HG03460 (cell line): ENCODE data around the gene VPS37B.

Experiments
- ATAC-seq: cut with Tn5 transposase; IDR thresholded peaks from one replicate; pipeline ENCODE4 v1.9.1; 2021; ENCODE audit not compliant: unreplicated experiment

Gene VPS37B

DNA sequence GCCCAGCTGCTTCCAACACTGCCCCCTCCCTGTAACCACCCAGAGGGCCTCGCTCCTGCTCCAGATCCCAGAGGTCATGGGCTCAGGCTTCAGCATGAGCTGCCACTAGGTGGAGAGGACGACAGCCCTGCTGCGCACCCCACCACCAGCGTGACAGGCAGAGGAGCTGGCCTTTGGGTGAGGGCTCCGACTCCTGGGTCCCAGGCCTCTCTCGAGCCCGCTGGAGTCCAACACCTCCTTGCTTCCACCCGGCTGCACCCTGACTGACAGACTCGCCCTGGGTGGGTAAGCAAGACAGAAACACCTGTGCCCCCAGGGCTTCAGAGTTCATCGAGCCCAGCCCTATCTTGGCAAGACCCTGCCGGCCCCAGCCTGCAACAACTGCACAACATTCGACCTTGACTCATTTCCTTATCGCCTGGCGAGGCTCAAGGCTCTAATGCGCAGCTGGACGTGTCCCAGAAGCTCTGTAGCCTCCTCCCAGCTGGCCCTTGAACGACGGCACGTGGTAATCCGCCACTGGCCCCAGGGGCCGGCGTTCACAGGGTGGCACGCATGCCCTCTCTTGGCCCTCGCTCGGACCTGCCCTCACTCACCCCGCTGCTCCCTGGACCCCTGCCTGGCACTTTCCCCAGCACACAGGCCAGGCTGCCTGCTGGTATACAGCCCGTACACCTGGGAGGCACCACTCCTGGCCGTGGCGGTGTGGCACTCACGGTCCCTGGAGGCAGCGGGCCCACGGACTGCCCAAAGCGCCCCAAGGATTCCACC, 28.0 kb downstream of the VPS37B start:
- no peak for ATAC-seq

DNA sequence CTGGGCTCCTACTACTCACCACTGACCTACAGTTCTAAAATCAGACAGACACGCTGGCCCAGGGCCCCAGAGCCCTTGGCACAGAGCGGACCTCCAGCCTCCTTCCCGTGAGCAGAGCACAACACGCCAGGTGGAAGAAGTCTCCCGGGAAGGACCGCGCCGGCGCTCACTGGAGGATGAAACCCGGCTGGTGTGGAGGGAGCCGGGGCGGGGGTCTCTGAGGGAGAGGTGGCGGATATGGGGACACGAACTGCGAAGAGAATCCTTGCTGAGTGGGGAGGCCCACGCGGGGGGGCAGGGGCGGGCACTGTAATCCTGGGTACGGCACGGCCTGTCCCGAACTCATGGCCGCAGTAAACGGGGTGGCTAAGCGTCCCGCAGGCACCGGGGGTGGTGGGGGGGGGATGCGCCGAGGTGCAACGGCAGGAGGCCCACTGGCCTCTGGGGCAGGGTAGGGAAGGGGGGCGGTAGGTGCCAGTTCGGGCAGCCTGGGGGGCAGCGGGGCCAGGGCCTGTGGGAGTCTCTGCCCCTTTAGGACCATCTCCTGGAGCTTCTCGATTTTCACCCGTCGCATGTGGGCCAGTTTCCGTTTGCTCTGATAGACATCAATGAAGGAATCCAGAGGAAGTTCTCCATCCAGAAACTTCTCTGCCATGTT, 28.8 kb downstream of the VPS37B start:
- no peak for ATAC-seq

DNA sequence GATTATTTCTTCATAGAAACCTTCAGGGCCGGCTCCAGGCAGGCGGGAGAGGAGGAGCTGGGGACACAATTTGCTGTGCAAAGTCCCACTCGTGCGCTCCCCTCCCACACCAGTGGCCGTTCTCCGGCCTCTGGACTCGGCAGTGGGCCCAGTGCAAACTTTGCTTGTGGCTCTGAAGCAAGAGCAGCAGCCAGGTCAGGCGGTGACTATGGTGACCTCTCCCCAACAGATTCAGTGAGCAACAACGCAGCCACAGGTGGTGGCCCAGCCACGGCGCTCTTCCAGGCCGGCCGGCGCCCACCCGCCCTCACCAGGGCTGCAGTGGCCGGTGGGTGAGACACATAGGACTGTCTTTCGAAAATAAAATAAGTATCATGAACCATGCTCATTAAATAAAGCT, 29.5 kb downstream of the VPS37B start:
- ATAC-seq, result no peak

DNA sequence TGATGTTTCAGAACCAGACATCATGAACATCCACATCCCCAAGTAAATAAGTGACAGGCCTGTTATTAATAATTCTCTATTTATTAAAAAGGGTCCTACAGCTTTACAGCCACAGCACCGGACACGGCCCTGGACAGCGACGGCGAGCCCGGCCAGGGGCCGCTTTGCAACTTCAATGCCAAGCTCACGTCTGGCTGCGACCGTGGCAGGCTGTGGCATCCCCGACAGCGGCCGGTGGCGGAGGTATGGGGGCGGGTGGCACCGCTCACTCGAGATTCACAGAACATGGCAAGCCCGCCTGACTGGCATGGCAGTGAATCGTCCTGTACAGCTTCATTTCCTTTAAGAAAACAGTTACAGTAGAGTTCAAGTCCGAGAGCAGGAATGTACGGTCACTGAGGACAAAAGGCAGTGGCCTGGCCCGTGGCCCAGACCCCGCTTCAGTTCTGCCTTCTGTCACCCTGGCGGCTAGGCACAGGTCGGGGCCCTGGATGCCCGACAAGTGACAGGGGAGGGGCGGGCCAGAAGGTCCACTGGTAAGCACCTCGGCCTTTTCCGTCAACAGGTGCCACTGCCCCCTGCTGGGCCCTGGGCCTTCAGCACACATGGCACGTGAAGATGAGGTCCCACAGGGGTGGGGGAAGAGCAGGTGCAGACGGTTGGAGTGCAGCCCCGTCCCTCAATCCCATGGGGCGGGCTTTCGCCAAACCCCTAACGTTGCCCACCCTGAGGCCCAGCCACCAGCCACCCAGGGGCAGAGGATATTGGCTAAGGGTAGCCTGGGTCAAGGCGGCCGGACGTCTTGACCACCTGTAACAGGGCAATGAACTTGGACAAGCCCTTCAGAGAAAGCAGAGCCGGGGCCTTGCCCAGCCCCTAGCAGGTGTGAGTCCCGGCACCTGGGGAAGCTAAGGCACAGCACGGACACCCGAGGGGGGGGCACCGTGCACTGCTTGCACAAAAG, 30.4 kb downstream of the VPS37B start:
- ATAC-seq, result no peak

DNA sequence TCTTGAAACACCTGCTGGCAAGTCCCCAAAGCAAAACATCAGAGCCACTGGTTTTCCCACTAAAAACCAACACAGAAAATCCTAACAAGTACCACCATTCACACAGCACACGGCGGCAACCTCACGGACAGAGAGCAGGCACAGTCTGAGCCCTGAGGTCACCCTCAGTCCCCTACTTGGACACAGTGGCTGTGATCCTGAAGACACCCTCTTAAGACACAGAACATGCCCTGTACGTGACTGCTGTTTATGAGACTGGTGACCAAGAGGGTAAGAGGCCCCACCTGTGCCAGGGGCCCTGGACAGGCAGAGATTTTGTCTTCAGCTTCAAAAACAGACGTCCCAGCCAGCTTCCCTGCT, 31.1 kb downstream of the VPS37B start:
- no peak for ATAC-seq

DNA sequence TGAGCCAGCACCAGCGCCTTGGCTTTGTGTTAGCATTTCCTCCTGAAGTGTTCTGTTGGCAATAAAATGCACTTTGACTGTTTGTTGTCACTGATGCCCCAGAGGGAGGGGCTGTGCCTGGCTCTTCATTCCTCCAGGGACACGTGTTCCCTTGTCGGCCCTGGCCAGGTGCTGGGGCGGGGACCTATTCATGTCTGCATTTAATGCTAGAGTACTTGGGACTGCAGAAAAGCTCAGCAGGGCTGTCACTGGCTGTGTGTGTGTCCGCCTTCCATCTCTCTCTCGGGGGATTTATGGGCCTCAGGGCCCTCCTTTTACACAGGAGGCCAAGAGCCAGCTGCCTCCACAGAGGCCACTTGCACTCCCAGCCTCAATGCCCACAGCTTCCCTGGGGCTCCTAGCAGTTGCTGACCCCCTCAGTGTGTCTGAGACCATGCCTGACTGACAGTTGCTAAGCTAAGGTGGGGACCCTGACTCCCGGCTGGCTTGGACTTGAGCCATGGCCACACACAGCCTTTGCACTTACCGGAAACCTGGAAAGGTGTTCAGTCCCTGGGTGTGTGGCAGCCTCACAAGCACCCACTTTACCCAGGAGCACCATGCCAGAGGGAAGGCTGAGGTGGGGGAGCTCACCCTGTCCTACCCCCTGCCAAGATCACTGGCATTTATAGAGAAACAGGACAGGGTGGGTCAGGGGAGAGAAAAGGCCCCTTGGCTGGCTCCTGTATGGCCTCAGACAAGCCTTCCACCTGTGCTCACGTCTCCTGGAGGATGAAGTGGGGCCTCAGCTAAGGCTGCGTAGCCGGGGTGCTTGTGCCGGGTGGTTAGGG, 32.8 kb downstream of the VPS37B start:
- no peak for ATAC-seq

DNA sequence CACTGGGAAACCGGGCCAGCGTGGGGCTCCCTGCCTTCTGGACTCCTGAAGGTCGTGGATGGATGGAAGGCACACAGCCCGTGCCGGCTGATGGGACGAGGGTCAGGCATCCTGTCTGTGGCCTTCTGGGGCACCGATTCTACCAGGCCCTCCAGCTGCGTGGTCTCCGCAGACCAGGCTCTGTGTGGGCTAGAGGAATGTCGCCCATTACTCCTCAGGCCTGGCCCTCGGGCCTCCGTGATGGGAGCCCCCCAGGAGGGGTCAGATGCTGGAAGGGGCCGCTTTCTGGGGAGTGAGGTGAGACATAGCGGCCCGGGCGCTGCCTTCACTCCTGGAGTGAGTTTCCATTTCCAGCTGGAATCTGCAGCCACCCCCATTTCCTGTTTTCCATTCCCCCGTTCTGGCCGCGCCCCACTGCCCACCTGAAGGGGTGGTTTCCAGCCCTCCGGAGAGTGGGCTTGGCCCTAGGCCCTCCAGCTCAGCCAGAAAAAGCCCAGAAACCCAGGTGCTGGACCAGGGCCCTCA, 33.8 kb downstream of the VPS37B start:
- no peak for ATAC-seq

DNA sequence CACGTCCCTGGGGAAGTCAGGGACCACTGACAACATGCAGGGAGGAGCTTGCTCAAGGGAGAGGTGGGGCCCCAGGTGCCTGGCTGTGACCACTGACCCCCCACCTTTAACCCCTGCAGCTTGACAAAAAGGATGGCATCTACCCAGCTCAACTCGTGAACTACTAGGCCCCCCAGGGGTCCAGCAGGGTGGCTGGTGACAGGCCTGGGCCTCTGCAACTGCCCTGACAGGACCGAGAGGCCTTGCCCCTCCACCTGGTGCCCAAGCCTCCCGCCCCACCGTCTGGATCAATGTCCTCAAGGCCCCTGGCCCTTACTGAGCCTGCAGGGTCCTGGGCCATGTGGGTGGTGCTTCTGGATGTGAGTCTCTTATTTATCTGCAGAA, 34.3 kb downstream of the VPS37B start:
- no peak for ATAC-seq

DNA sequence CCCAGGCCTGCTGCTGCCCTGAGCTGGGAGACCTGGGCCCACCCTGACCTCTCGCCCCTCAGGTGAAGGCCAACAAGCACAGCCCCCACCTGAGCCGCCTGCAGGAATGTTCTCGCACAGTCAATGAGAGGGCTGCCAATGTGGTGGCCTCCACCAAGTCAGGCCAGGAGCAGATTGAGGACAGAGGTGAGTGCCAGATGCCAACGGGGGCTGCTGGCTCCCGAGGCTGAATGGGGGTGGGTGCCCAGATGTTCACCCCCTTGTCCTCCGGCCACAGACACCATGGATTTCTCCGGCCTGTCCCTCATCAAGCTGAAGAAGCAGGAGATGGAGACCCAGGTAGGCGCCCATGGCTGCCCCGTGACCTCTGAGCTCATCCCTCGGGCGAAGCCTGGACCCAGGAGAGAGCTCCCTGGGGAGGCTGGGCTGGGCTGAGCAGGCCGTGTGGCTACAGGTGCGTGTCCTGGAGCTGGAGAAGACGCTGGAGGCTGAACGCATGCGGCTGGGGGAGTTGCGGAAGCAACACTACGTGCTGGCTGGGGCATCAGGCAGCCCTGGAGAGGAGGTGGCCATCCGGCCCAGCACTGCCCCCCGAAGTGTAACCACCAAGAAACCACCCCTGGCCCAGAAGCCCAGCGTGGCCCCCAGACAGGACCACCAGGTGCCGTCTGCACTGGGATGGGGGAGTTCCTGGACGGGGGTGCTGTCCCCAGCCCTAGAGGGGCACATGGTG, 34.9 kb downstream of the VPS37B start:
- ATAC-seq, result no peak

DNA sequence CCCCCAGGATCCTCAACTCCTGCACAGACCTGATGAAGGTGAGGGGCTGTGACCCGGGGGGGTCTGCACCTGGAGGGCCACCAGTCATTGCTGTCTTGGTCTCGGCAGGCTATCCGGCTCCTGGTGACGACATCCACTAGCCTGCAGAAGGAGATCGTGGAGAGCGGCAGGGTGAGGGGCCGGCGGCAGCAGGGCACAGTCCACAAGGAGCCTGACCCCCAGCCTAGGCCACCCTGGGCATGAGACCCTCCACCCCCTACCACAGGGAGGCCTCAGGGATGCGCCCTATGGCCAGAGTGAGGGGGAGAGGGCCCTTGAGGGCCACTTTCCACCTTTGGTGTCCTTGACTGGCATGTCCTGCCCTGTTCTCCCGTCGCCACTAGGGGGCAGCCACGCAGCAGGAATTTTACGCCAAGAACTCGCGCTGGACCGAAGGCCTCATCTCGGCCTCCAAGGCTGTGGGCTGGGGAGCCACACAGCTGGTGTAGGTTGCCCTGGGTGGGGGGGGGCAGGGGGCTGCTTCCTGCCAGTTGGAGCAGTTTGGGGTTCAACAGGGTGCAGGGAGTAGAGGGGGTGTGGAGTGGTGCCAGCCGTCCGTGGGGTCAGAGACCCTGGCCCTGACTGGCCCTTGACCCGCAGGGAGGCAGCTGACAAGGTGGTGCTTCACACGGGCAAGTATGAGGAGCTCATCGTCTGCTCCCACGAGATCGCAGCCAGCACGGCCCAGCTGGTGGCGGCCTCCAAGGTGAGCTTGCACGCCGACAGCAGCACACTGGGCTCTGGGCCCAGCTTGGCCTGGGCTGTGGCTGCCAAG, 35.7 kb downstream of the VPS37B start:
- no peak for ATAC-seq

DNA sequence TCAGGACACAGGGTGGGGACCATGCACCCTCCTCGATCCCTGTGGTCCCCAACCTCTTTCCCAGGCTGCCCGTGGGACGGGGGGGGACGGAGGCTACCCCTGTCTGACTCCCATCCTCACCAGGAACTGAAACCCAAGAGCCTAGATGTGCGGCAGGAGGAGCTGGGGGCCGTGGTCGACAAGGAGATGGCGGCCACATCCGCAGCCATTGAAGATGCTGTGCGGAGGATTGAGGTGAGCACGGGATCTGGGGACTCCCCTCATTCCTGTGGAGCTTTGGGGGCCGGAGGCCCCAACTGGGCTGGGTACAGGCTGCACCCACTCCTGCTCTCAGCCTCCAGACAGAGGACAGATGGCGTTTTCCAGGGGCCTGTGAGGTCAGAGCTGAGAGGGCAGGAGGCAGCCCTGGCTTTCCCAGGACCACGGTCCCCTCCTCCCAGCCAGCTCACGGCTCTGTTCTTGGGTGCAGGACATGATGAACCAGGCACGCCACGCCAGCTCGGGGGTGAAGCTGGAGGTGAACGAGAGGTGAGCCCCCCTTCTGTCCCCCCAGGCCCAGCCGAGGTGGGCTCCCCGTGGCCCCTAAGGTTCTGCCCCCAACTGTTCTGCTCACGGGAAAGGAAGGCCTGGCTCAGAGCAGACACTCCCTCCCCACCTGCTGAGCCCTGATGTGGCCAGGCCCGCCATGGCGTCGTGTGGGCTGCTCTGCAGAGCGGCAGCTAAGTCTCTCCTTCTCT, 36.5 kb downstream of the VPS37B start:
- ATAC-seq, result no peak

DNA sequence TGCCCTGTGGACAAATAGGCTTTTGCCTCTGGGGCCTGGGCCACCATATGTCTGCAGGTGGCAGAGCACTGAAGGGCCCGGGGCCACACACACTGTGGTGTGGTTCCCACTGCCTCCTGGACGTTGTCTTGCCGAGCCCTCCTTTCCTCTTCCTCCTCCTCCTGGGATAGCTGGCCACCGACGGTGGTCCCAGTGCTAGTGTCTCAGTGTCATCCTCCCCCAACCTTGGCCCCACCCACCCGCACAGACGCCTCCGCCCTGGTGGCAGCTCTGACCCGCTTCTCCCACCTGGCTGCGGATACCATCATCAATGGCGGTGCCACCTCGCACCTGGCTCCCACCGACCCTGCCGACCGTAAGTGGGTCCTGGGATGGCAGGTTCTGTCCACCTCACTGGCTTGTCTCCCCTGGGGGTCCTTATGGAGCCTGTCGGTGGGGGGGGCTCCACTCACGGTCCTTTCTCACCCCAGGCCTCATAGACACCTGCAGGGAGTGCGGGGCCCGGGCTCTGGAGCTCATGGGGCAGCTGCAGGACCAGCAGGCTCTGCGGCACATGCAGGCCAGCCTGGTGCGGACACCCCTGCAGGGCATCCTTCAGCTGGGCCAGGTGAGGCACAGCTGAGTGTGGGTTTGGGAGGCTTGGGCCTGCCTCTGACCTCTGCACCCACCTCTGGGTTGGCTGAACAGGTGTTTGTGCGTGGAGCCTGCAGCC, 37.2 kb downstream of the VPS37B start:
- ATAC-seq, result no peak

DNA sequence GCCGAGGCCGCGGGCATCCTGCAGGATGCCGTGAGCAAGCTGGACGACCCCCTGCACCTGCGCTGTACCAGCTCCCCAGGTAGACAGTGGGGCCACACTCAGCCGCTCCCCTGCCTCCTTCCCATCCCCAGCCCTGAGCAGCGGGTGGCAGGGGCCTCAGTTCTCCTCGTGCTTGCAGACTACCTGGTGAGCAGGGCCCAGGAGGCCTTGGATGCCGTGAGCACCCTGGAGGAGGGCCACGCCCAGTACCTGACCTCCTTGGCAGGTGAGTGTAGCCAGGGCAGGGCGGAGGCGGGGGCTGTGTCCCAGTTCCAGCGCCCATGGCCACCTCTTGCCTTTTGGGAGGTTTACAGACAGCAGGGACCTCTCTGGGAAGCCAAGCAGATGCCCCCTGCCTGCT, 37.8 kb downstream of the VPS37B start:
- no peak for ATAC-seq

DNA sequence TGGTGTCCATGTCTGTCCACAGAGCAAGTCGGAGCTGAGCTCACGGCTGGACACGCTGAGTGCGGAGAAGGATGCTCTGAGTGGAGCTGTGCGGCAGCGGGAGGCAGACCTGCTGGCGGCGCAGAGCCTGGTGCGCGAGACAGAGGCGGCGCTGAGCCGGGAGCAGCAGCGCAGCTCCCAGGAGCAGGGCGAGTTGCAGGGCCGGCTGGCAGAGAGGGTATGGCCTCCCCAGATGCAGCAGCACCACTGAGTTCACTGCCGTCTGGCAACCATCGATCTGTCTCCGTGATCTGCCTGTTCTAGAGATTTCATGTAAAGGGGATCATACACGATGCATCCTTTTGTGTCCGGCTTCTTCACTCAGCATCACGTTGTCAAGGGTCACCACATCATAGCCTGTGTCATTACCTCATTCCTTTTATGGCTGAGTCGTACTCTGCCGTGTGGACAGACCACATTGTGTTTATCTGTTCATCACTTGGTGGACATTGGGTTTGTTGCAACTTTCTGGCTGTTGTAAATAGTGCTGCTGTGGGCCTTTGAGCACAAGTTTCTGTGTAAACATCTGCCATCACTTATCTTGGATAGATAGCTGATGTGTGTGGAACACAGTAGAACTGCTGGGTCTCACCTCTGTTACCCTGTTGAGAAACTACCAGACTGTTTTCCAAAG, 38.8 kb downstream of the VPS37B start:
- no peak for ATAC-seq

DNA sequence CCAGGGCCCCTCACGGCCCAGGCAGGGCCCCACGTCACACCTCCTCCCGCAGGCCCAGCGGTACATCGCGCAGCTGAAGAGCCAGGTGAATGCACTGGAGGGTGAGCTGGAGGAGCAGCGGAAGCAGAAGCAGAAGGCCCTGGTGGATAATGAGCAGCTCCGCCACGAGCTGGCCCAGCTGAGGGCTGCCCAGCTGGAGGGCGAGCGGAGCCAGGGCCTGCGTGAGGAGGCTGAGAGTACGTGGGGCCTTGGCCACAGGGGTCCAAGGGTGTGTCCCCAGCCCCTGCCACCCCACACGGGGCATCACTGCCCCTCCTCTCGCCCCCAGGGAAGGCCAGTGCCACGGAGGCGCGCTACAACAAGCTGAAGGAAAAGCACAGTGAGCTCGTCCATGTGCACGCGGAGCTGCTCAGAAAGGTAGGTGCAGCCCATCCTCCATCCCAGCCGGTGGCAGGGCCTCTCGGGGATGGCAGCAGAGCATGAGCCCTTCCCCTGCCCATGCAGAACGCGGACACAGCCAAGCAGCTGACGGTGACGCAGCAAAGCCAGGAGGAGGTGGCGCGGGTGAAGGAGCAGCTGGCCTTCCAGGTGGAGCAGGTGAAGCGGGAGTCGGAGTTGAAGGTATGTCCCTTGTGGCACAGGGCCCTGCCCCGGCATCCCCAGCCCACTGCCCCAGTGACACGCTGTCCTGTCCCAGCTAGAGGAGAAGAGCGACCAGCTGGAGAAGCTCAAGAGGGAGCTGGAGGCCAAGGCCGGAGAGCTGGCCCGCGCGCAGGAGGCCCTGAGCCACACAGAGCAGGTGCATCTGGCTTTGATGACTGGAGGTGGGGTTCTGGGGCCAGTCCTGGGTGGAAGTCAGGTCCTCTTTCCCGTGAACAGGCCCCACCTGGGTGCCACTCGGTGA, 39.7 kb downstream of the VPS37B start:
- no peak for ATAC-seq
